D721Med (cell line): Measurements from ENCODE around the gene COL12A1.
A peak's percentile ranks its signal among the peaks of the same experiment; 100 is the strongest.

Source experiments
- DNase-seq: peaks from one replicate; pipeline ENCODE4 v3.0.0; 2011; ENCODE audit warnings: low spot score; ENCODE audit not compliant: insufficient read length
- FAIRE-seq: peaks from 2 replicates; lab custom pipeline; 2011; peaks lifted over from hg19 to GRCh38; lab: Jason Lieb, UNC
- TF ChIP-seq, protein P1 (sequence below): IDR thresholded peaks from 2 replicates; pipeline ENCODE4 v1.5.1; 2012; ENCODE audit warnings: mild to moderate bottlenecking, control low read depth; ENCODE audit not compliant: insufficient read depth; ENCODE audit errors: missing control alignments

COL12A1 gene

DNA sequence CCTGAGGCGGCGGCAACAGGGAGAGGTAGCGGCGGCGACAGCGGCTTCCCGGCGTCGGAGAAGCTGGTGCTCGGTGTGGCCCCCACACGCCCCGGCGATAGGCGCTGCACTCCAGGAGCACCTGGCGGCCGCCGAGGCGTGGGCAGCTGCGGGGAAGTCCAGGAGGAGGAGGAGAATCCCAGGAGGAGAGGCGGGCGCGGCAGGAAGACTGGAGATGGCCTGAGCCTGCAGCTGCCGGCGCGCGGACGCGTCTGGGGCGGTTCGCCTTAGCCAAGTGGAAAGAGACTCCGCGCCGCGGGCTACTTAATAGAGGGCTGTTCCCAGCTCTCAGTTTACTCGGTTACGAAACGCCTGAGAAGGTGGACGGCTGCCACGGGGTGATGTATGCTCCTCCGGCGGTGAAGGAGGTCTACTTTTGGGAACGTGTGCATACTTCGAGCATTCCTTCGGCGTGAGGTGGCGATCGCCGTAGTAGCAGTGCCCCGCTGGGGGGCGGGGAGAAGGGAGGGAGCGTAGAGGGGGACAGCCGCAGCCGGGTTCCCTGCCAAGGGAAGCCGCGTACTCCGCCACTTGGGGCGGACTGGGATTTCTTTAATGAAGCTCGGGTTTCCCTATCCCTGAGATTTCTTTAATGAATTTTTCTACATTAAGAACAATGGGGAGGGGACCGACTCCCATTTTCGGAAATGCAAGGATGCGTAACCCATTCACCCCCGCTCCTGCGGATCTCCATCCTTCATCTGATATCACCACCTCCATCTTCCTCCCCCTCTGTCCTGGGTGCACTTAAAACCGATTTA, at the start of gene COL12A1:
TSS of gene COL12A1 (minus strand) at position 278 of the 800 bp plus-strand sequence. CDS start 3,261 bp downstream, outside the sequence.
- peak; percentile 13 for DNase-seq
- no peak for FAIRE-seq
- TF ChIP-seq, protein P1, sequence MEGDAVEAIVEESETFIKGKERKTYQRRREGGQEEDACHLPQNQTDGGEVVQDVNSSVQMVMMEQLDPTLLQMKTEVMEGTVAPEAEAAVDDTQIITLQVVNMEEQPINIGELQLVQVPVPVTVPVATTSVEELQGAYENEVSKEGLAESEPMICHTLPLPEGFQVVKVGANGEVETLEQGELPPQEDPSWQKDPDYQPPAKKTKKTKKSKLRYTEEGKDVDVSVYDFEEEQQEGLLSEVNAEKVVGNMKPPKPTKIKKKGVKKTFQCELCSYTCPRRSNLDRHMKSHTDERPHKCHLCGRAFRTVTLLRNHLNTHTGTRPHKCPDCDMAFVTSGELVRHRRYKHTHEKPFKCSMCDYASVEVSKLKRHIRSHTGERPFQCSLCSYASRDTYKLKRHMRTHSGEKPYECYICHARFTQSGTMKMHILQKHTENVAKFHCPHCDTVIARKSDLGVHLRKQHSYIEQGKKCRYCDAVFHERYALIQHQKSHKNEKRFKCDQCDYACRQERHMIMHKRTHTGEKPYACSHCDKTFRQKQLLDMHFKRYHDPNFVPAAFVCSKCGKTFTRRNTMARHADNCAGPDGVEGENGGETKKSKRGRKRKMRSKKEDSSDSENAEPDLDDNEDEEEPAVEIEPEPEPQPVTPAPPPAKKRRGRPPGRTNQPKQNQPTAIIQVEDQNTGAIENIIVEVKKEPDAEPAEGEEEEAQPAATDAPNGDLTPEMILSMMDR: no peak

DNA sequence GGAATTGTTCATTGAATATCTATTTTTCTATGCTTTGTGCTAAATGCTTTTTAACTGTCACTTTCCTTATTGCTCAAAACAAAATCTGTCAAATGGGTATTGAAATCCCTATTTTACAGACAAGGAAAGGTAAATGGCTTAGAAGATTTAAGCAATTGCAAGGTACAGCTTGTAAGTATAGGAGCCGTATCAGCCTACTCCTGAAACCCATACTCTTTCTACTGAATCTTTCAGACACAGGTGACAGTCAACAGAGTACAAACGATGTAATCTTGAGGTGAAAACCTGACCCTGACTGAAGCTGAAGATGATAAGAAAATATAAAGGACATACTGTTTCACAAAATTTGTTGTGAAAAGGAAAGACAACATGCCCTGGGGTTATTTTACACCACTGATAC, 44.7 kb upstream of the COL12A1 start:
- TF ChIP-seq, protein P1: no peak
- no peak for DNase-seq
- FAIRE-seq: no peak

DNA sequence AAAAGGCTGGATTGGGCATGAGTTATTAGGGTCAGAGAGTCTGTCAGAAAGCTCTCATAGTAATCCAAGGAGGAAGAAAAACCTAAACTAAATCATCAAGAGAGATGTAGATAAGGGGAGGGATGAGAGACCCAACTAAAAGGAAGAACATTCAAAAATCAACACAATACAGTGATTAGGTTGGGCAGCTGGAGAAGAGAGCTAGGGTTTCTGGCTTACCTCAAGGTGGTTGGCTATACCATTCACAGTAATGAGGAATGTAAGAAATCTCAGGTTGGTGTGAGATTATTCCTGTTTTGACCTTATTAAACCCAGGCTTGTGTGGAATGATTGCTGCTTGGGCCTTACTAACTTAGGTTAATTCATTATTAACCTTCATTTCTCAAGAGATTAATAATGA, 44.0 kb upstream of the COL12A1 start:
- FAIRE-seq (no peak), DNase-seq (no peak)
- TF ChIP-seq, protein P1: no peak

DNA sequence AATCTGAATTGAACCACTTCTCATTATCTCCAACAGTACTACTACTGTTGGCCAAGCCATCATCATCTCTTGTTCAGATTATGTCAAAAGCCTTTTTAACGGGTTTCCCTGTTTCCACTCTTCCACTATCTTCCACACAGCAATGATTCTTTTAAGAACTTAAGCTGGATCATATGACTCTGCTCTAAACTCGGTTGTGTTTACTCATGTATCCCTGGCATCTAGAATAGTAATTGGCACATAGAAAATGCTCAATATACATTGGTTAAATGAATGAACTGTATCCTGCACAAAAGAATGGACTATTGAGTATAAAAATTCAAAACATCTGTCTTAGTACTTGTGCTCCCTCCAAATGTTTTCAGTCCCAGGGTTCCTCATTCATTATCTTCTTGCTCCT, 40.5 kb upstream of the COL12A1 start:
- TF ChIP-seq, protein P1: no peak
- FAIRE-seq (no peak), DNase-seq (no peak)

DNA sequence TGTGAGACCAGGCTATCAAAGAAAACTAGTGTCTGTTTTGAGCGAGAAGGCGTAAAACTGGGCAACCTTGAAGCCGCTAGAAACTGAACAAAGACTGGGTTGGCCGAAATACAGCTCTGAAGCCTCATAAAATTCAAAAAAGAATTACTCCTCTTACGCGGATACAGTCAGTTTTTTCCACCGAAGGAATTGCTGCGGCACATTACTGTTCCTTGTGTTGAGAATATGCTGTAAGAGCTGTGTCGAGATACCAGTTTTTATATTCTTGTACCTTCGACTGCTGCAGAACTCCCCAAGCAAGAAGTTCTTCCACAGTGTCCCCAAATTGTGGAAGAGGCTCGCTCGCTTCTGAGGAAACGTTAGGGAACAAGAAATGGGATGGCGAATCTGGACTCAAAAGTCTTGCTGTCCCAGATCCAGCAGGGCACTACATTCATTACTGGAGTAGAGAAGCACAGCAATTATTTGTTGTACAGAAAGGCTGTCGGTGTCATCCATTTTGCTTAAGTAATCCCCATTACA, 38.3 kb upstream of the COL12A1 start:
- FAIRE-seq (peak; percentile 67), DNase-seq (no peak)
- TF ChIP-seq, protein P1: no peak

DNA sequence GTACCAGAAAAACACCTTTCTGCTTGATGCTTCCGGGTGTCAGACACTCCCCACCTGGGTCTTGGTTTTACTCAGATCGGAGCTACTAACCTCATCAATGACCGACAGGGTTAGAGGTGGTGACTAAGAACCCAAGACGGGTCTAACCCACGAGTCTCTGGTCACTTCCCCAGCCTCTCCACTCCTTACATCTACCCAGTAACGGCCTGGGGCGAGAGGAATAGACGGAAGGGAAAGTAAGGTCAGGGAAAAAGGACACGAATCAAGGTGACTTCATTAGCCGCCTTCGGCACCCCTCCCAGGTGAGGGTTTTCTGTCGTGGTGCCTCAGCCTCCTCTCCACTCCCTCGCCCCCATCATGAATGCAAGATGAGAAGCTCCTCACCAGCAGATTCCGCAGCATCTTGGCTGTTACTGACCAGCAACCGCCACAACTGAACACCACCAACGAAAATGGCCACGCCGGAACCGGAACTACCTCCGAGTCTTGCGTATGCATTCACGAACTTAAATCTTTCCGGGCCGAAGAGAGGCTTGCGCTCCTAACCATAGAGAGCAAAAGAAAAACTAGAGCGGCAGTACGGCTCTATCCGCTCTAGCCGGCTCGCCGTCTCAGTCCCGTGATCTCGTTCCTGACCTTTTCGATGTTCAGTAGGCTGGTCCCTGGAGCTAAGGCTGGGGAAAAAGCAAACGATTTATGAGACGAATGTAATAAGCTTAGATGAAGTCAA, 37.6 kb upstream of the COL12A1 start, which contains the start of gene COX7A2:
TSS of gene COX7A2 (minus strand) at position 469 of the 730 bp plus-strand sequence. CDS start at position 402, 67 bp downstream.
- DNase-seq (no peak), FAIRE-seq (peak; percentile 29)
- TF ChIP-seq, protein P1: no peak

DNA sequence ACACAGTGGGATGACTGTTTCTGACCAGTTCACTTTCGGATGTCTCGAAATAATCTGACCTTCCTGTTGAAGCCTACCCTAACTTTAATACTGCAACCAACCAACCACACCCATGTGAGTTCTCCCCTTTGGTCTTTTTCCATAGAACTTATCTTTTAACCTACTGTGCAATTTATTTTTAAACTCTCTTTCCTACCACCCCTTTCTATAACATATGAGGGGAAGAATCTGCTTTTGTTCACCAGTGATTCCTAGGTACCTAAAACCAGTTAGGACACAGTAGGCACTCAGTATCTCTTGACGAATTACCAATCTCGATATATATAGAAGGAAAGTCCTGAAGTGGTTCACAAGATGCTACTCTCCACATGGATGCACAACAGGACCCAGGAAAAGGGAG, 30.8 kb upstream of the COL12A1 start:
- DNase-seq: no peak

More for the DNA sequence above, 30.8 kb upstream of the COL12A1 start:
- TF ChIP-seq, protein P1: no peak
- no peak for FAIRE-seq
